Prostate gland (tissue), 2 donors: ENCODE results near the gene PUSL1. TPM values are rescaled to one million over a fixed set of nuclear protein-coding genes. Genes with fewer than 3 reads are reported as not detected.

Source experiments
- DNase-seq: peaks from one replicate; pipeline ENCODE4 v3.0.0-alpha.2; 2019; ENCODE audit warnings: low spot score
- H3K27ac ChIP-seq, 2 donors: fragments of 200-600 bp; sonication (generic); 2 replicates each; pipeline ENCODE4 v1.5.1; 2017 to 2019
- H3K27me3 ChIP-seq: fragments of 200-600 bp; sonication (generic); replicated peaks from 2 replicates; pipeline ENCODE4 v1.5.1; 2019; ENCODE audit not compliant: insufficient read depth
- H3K36me3 ChIP-seq, 2 donors: fragments of 200-600 bp; sonication (generic); 1 replicate in 1 of 2; 2 replicates in 1 of 2; pipeline versions ENCODE4 v1.5.1 to v1.8.1; 2017 to 2019
- H3K4me1 ChIP-seq: fragments of 200-600 bp; sonication (generic); replicated peaks from 2 replicates; pipeline ENCODE4 v1.5.1; 2019
- H3K4me3 ChIP-seq, 2 donors: fragments of 200-600 bp; sonication (generic); 2 replicates each; pipeline ENCODE4 v1.5.1; 2017 to 2019
- H3K9me3 ChIP-seq: fragments of 200-600 bp; sonication (generic); 2 replicates; pipeline ENCODE4 v1.5.1; 2017
- POLR2A ChIP-seq: fragments of 450-650 bp; IDR thresholded peaks from one replicate; pipeline ENCODE4 v1.6.1; 2016; ENCODE audit warnings: antibody characterized with exemption, mild to moderate bottlenecking
- POLR2AphosphoS5 ChIP-seq: sonication (generic); formaldehyde crosslinking; IDR thresholded peaks from one replicate; pipeline ENCODE4 v1.6.1; 2017; ENCODE audit warnings: antibody characterized with exemption
- WGBS: methylation state at CpG from one replicate; pipeline ENCODE4 v1.1.5; 2018; 5-methylcytosine and 5-hydroxymethylcytosine counted together
- intact Hi-C: fragments of 100-400 bp; cut with DNase I; formaldehyde crosslinking; loops from one replicate; pipeline ENCODE4 v1.14.2; 2022
- total RNA-seq, 2 donors: library from RNA; depleted of rRNA; stranded (reverse); fragments of >200 nt; gene quantifications; one replicate each; pipeline ENCODE4 v1.1.0, GENCODE V29; 2016
- TF ChIP-seq, protein P1 (sequence below), 4 experiments: fragments of 200-600 bp in 2 of 4; fragments of 450-650 bp in 2 of 4; sonication (generic) in 2 of 4; IDR thresholded peaks; 1 replicate in 3 of 4; 2 replicates in 1 of 4; pipeline ENCODE4 v1.5.1; 2016 to 2019; ENCODE audit warnings: antibody characterized with exemption in 4 of 4, mild to moderate bottlenecking in 2 of 4, moderate library complexity in 2 of 4

The PUSL1 gene
- total RNA-seq, 2 donors from 2014 or later = 30.6 to 36.9 TPM

DNA sequence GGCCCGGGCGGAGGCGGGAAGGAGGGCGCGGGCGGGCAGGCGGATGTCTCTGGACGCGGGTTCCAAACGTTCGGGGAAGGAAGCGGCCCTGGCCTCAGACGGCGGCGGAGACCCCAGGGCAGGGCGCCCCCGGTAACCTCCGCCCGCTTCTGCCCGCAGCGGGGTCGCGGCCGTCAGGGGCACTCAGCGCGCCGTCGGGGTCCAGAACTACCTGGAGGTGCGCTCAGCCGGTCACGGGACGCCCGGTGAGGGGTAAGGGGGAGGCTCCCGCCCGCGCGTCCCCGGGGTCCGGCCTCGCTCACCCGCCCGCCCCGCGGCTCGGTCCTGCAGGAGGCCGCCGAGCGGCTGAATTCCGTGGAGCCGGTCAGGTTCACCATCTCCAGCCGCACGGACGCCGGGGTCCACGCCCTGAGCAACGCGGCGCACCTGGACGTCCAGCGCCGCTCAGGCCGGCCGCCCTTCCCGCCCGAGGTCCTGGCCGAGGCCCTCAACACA, 406 bp downstream of the PUSL1 start:
- TF ChIP-seq POLR2AphosphoS5 (no peak), POLR2A (no peak)
- TF ChIP-seq, protein P1, sequence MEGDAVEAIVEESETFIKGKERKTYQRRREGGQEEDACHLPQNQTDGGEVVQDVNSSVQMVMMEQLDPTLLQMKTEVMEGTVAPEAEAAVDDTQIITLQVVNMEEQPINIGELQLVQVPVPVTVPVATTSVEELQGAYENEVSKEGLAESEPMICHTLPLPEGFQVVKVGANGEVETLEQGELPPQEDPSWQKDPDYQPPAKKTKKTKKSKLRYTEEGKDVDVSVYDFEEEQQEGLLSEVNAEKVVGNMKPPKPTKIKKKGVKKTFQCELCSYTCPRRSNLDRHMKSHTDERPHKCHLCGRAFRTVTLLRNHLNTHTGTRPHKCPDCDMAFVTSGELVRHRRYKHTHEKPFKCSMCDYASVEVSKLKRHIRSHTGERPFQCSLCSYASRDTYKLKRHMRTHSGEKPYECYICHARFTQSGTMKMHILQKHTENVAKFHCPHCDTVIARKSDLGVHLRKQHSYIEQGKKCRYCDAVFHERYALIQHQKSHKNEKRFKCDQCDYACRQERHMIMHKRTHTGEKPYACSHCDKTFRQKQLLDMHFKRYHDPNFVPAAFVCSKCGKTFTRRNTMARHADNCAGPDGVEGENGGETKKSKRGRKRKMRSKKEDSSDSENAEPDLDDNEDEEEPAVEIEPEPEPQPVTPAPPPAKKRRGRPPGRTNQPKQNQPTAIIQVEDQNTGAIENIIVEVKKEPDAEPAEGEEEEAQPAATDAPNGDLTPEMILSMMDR (IDR thresholded peaks at IDR 0.05) = no peak
- under 1% methylated on average over 45 of the region's 66 CpGs for WGBS
- Histone ChIP-seq H3K27me3 (no peaks in the 10 kb centered on the region), H3K4me1 (peaks cover 40% of the 10 kb centered on the region), H3K27ac (peak overlapping the region; percentile 89 to 93), H3K9me3 (no peaks in the 10 kb centered on the region), H3K4me3 (peak overlapping the region; percentile 79 to 97), H3K36me3 (peaks cover 0 to 26% of the 10 kb centered on the region in 2 donors)
- DNase-seq = no peak
- intact Hi-C loops = loop anchor here (5.0 kb wide), 1 partner anchor 38 kb away; the partner anchor contains the start of gene DVL1

DNA sequence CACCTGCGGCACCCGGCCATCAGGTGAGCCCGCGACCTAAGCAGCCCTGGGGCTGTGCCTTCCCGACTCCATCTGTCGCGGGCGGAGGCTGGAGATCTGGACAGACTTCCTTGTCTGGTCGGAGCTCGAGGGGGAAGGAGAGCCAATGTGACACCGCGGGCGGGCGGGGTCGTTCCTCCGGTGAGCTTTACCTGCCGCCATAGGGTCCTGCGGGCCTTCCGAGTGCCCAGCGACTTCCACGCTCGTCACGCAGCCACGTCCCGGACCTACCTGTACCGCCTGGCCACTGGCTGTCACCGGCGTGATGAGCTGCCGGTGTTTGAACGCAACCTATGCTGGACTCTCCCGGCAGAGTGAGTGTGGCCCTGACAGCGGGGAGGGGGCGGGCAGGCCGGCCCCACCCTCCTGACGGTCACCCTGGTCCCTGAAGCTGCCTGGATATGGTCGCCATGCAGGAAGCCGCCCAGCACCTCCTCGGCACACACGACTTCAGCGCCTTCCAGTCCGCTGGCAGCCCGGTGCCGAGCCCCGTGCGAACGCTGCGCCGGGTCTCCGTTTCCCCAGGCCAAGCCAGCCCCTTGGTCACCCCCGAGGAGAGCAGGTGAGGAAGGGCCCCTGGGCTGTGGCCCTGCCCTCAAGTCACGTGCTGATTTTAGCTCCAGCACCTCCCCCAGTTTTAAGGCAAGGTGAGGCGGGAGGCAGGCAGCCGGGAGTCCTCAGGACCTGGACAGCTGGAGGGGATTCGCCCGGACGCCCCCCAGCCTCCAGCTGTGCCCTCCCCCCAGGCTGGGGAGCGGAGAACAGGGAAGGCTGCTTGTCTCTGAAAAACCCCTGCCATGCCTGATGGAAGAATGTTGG, 1.1 kb downstream of the PUSL1 start:
- 25% methylated on average over 56 of the region's 57 CpGs for WGBS
- intact Hi-C loops = loop anchor here (5.0 kb wide), 1 partner anchor 38 kb away; the partner anchor contains the start of gene DVL1
- TF ChIP-seq POLR2A (no peak), POLR2AphosphoS5 (no peak)
- TF ChIP-seq, protein P1 (IDR thresholded peaks at IDR 0.05) = no peak
- Histone ChIP-seq H3K9me3 (no peaks in the 10 kb centered on the region), H3K27me3 (no peaks in the 10 kb centered on the region), H3K36me3 (peaks cover 0 to 33% of the 10 kb centered on the region in 2 donors), H3K4me3 (peak overlapping the region; percentile 79 to 97), H3K4me1 (peaks cover 40% of the 10 kb centered on the region), H3K27ac (peak overlapping the region; percentile 89 to 93)
- DNase-seq = peak; percentile 35

DNA sequence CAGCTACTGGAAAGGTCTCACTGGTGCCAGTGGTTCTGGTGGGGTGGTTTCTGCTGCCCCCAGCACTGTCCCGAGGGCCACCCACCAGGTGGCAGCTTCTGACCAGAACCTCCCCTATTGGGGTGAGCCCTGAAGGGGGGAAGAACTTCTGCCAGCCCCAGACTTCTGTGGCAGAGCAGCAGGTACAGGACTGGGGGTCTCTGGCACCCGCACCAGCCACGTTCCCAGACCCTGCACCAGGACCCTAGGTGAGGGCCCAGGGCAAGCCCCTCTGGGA, 1.6 kb downstream of the PUSL1 start:
- peaks cover 0 to 33% of the 10 kb centered on the region in 2 donors for H3K36me3 ChIP-seq
- H3K27ac ChIP-seq = peak overlapping the region in 1 of 2 donors; percentile 93

DNA sequence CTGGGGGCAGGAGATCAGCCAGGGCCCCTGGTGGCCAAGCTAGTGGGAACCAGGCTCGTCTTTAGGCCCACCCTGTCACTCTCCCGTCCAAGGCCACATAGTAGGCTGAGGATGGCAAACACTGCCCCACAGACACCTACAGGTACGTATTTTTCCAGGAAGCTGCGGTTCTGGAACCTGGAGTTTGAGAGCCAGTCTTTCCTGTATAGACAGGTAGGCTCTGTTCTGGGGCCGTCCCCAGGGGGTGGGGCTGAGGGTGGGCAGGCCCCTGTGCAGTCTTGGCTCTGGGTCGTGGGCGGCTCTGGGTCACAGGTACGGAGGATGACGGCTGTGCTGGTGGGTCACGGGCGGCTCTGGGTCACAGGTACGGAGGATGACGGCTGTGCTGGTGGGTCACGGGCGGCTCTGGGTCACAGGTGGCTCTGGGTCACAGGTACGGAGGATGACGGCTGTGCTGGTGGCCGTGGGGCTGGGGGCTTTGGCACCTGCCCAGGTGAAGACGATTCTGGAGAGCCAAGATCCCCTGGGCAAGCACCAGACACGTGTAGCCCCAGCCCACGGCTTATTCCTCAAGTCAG, 2.2 kb downstream of the PUSL1 start:
- 72% methylated on average over 21 of the region's 21 CpGs for WGBS
- no peaks in the 10 kb centered on the region for H3K9me3 ChIP-seq
- TF ChIP-seq POLR2AphosphoS5 = peak; percentile 66
- TF ChIP-seq POLR2A = no peak
- TF ChIP-seq, protein P1 (IDR thresholded peaks at IDR 0.05) = no peak
- H3K27me3 ChIP-seq = no peaks in the 10 kb centered on the region
- H3K36me3 ChIP-seq = peaks cover 0 to 33% of the 10 kb centered on the region in 2 donors
- H3K4me1 ChIP-seq = peaks cover 30% of the 10 kb centered on the region
- H3K4me3 ChIP-seq = no peak overlapping the region
- peak; percentile 61 for DNase-seq
- peak overlapping the region in 1 of 2 donors; percentile 93 for H3K27ac ChIP-seq
- intact Hi-C loops = no loop called here

More for the DNA sequence above, 1.6 kb downstream of the PUSL1 start:
- DNase-seq = no peak
- WGBS = 55% methylated on average over 3 of the region's 3 CpGs
- Histone ChIP-seq H3K4me1 (peaks cover 35% of the 10 kb centered on the region), H3K9me3 (no peaks in the 10 kb centered on the region), H3K4me3 (peak overlapping the region in 1 of 2 donors; percentile 79), H3K27me3 (no peaks in the 10 kb centered on the region)
- intact Hi-C loops = no loop called here
- no peak for TF ChIP-seq POLR2AphosphoS5
- TF ChIP-seq POLR2A = no peak
- TF ChIP-seq, protein P1 (IDR thresholded peaks at IDR 0.05) = no peak
